Breast epithelium (tissue), 3 donors: ENCODE data around the gene UBR2.

ENCODE experiments used
- CTCF ChIP-seq, 3 donors: fragments of 450-650 bp; IDR thresholded peaks; one replicate each; pipeline ENCODE4 v1.5.1; 2016 to 2017; ENCODE audit warnings: antibody characterized with exemption in 3 of 3, mild to moderate bottlenecking in 3 of 3, moderate library complexity in 3 of 3
- POLR2A ChIP-seq: fragments of 450-650 bp; IDR thresholded peaks from one replicate; pipeline ENCODE4 v1.6.1; 2016; ENCODE audit warnings: antibody characterized with exemption, mild to moderate bottlenecking, moderate library complexity
- POLR2AphosphoS5 ChIP-seq, 3 donors: sonication (generic); formaldehyde crosslinking; IDR thresholded peaks; one replicate each; pipeline ENCODE4 v1.6.1; 2017; ENCODE audit warnings: antibody characterized with exemption in 3 of 3

- TF ChIP-seq CTCF (IDR thresholded peaks at IDR 0.05) = no peak
- no peak for TF ChIP-seq POLR2A
- TF ChIP-seq POLR2AphosphoS5 (IDR thresholded peaks at IDR 0.05) = no peak
These were observed 146.0 kb downstream of the UBR2 start for GRCh38 chr6:42709871-42710270.
